NCI-H2029 treated with DMSO at 0.1 percent for 48 hours (cell line): ENCODE data around the gene CSNK2A2.
A peak's percentile ranks its signal among the peaks of the same experiment; 100 is the strongest.

ENCODE experiments used
- DNase-seq: peaks from one replicate; lab custom pipeline; 2025; lab: John Stamatoyannopoulos, UW

Gene CSNK2A2

DNA sequence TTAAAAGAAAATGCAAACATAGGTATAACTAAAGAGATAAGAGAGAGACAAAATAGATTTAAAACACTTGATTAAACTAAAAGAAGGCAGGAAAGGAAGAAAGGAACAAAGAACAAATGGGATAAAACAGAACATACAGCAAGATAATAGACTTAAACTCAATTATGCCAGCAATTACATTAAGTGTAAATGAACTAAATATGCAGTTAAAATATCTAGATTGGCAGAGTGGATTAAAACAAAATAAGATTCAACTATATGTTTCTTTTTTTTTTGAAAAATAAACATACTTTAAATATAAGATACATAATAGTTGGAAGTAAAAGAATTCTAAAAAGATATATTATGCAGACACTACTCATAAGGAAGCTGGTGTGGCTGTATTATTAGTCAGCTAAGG, 59.1 kb downstream of the CSNK2A2 start:
- DNase-seq, result no peak

GRCh38 chr16:58137581-58137980, 60.3 kb downstream of the CSNK2A2 start:
- DNase-seq, result no peak

GRCh38 chr16:58129097-58129936, 68.6 kb downstream of the CSNK2A2 start, which contains the start of gene CFAP20:
TSS of gene CFAP20 (minus strand) at chr16:58129381. CDS start at chr16:58129115, 266 bp downstream.
- peak; percentile 90 for DNase-seq

GRCh38 chr16:58128711-58129096, 69.2 kb downstream of the CSNK2A2 start:
- DNase-seq, result no peak

- DNase-seq, result no peak
These were observed 69.7 kb downstream of the CSNK2A2 start for GRCh38 chr16:58128181-58128631.

- DNase-seq, result no peak
These were observed 70.3 kb downstream of the CSNK2A2 start for GRCh38 chr16:58127634-58128033.

DNA sequence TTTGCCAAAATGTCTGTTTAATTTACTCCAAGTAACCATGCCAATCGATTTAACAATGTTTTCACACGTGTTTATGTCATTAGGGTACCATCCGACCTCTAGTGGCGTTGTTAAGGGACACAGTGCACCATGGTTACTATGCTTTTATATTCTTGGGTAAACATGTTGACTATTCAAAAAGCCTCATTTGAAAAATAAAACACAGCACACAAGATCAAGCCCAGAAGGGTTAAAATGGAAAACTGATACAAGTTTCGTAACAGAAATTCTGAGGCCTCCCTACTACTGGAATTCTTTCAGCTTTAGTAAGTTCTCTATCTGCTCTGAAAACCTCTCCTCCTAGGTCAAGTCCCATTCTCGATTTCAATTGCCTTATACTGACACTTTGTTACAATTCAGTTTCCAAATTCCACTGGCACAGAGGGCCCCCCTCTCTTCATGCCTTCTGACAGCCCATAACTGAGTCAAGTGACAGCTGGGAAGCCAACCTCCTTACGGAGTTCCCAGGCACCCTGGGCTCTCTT, 70.8 kb downstream of the CSNK2A2 start:
- DNase-seq, result no peak

DNA sequence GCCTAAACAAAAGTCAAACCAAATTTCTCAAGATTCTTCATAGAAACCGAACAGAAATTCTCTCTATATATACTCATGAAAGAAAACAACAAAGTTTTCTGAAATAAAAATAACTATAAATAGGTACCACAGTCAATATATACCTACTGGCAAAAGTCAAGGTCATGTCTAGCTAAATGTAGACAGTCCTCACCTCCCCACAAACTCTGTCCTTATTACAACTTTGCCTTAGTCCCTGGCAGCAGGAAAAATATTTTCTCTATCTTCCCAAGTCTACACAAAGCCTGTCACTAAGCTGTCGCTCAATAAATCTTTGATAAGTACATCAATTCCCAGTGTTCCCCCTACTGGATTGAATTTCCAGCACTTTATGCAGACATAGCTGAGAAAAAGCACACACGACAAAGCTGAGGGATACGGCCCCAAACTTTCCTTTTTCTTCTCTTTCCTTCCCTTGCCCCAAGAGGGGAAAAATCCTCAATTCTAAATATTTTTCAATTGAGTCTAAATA, 71.4 kb downstream of the CSNK2A2 start:
- no peak for DNase-seq

GRCh38 chr16:58125781-58126335, 72.0 kb downstream of the CSNK2A2 start:
- DNase-seq, result no peak

DNA sequence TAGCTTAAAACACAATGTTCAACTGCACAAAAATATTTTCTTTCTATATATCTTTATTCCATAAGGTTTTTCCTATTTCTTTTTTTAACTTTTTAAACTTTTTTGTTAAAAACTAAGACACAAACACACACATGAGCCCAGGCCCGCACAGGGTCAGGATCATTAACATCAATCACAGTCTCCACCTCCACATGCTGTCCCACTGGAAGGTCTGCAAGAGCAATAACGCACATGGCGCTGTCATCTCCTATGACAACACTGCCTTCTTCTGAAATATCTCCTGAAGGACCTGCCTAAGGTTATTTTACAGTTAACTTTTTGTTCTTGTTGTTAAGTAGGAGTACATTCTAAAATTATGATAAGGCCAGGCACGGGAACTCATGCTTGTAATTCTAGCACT, 72.9 kb downstream of the CSNK2A2 start:
- no peak for DNase-seq

DNA sequence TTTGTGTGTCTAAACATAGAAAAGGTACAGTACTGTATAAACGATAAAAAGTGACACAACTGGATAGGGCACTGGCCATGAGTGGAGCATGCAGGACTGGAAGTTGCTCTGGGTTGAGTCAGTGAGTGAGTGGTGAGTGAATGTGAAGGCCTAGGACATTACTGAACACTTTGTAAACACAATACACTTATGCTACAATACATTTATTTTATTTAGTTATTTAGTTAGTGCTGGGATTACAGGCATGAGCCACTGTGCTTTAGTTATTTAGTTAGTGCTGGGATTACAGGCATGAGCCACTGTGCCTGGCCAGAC, 73.3 kb downstream of the CSNK2A2 start:
- no peak for DNase-seq

DNA sequence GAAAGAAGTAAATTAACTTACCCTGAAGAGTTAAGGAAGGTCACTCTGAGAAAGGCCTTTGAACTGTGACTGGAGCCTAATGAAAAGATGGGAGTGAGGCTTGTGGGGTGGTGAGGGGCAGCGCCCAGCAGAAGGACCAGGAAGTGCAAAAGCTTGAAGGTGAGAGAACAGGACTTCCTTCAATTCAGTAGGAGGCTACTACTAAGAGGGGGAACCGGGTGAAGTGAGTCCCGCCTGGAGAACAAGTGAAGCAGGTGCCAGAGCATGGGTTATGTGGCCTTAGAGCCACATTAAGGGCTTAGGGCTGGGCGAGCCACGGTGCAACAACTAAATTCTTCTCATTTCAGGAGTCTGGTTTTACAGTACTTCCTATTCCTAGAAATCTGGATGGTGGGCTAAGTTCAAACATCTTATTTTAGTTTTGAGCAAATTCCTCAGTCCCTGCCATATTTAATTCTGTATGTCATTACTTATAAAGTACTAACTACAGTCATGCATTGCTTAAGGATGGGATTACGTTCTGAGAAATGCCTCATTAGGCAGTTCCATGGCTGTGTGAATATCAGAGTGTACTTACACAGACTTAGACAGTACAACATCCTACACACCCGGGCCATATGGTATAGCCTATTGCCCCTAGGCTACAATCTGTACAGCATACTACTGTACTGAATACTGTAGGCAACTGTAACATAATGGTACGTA, 73.9 kb downstream of the CSNK2A2 start:
- DNase-seq, result no peak

- DNase-seq, result no peak
These were observed 76.8 kb downstream of the CSNK2A2 start for GRCh38 chr16:58121132-58121531.

DNA sequence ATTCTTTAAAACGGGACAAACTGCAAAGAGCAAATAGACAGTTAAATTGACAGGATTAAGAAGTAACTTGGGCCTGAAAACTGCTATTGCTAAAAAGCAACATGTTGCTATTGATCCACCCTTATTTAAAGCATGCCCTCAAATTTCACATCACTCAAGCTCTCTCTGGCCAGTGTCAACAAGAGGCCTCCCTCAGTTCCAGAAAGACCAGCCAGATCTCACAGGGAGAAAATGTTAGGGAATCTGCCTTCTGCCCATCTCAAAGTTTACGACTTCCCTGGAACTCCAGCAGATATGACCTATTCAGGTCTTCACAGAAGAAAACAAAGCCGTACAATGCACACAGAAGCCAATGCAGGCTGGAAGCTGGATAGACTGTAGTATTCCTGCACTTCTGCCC, 77.7 kb downstream of the CSNK2A2 start:
- DNase-seq, result no peak

GRCh38 chr16:58119509-58119845, 78.4 kb downstream of the CSNK2A2 start:
- peak; percentile 7 for DNase-seq

DNA sequence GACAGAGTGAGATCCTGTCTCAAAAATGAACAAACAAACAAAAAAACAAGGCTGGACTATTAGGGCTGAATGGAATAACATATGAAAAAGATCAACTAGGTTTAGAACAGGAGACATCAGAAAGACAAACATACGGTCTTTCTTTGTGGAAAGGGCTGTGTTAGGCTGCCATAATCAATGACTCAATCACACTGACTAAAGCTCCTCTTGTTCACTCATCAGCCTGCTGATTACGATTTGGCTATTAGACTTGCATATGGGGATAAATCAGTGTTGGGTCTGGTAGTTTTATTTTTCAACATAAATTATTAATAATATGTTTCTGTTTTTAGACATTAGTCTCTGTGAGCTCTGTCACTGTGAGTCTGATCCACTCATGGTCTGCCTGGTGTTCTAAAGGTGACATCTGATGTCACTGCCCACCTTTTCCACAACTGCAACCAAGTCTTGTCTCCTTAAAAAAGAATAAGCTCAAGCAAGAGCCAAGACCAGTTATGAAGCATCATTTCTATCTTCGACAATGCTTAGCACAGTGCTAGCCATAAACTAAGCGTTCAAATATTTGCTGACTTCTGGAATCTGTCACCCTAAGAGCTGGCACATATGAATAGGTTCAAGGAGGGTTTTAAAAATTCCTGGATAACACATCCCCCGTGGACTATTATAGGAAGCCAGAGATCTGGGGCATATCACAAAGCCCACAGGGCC, 79.0 kb downstream of the CSNK2A2 start:
- DNase-seq, result no peak

DNA sequence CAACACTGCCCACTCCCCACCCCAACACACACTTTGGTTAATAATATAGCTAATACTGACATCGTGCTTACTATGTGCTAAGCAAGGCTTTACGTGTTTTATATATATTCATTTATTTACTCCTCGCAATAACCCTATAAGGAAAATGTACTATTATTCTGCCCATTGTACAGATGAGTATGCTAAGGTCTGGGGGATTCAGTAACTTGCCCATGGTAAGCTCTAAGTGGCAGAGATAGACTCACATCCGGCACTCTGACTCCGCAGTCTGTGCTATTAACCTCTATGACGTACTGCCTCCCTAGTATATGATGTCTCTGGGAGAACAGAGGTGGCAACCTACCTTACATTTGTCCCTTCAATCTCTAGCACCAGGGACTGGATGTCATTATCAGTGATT, 81.4 kb downstream of the CSNK2A2 start:
- DNase-seq, result no peak

- no peak for DNase-seq
These were observed 81.8 kb downstream of the CSNK2A2 start for GRCh38 chr16:58116081-58116480.

DNA sequence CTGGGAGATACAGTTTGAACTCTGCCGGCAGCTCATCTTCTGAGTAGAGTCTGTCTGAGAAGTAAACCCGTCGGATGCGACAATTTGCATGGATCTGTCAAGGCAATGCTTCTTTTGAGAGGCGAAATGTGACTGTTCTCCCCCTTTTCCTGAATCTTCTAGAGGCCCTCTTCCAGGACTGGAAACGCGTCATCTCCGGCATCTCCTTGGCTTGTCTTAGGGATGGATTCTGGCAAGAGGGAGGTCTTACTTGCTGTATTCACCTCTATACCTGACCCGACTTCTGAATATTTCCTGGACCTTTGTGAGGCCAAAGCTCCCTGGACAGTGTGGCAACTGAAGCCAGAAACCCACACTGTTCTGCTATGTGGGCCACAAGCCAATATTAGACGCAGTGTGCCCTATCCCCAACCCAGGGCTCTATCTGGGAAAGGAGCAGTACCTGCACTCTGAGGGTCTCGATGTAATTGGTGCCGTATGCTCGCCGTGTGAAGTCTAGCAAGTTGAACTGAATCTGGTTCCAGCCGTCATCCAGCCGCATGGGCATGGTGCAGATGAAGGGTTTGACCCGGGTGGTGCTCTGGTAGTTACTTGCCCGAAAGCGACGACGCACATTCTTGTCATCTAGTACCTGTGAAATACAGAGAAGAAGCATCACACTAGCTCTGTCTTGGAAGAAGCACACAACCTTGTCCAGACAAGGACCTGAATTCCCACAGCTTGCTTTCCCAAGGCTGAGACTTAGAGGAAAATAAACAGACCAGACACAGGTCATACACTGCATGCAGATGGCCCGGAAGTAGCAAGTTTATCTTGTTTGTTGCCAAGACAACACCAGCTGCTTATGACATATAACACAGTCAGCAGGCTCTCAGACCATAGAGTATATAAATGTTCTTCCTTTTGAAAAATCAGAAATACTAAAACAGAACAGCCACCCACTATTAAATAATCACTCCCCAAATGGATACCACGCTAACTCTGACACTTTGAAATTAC, 82.8 kb downstream of the CSNK2A2 start:
- DNase-seq, result no peak

- no peak for DNase-seq
These were observed 86.6 kb downstream of the CSNK2A2 start for GRCh38 chr16:58111302-58111627.
